Left lobe of liver (tissue), 2 donors: ENCODE measurements around the gene ATP8B1. TPM values are rescaled to one million over a fixed set of nuclear protein-coding genes. Genes with fewer than 3 reads are reported as not detected.
A peak's percentile ranks its signal among the peaks of the same experiment; 100 is the strongest.
"Not testable (repeated sequence)": the region's sequence is repeated elsewhere in the genome, so short reads cannot be mapped to it uniquely, and the experiment has no call there.

ENCODE experiments used
- ATAC-seq: fragments of 200-7000 bp; cut with Tn5 transposase; one replicate; pipeline ENCODE4 v1.9.1; 2020; ENCODE audit warnings: mild to moderate bottlenecking, moderate library complexity
- DNase-seq: peaks from one replicate; pipeline ENCODE4 v3.0.0-alpha.2; 2020; ENCODE audit warnings: low spot score
- total RNA-seq: library from RNA; stranded (reverse); gene quantifications from one replicate; pipeline ENCODE4 v1.2.1, GENCODE V29; 2021
- donor health status: DM: no; HTN: no; CAD: no; lungs with moderate emphysema.
- donor health status: DM: no; HTN: yes; CAD: no.

The ATP8B1 gene
- total RNA-seq, 1 donor from 2014 or later, result 12.1 TPM

DNA sequence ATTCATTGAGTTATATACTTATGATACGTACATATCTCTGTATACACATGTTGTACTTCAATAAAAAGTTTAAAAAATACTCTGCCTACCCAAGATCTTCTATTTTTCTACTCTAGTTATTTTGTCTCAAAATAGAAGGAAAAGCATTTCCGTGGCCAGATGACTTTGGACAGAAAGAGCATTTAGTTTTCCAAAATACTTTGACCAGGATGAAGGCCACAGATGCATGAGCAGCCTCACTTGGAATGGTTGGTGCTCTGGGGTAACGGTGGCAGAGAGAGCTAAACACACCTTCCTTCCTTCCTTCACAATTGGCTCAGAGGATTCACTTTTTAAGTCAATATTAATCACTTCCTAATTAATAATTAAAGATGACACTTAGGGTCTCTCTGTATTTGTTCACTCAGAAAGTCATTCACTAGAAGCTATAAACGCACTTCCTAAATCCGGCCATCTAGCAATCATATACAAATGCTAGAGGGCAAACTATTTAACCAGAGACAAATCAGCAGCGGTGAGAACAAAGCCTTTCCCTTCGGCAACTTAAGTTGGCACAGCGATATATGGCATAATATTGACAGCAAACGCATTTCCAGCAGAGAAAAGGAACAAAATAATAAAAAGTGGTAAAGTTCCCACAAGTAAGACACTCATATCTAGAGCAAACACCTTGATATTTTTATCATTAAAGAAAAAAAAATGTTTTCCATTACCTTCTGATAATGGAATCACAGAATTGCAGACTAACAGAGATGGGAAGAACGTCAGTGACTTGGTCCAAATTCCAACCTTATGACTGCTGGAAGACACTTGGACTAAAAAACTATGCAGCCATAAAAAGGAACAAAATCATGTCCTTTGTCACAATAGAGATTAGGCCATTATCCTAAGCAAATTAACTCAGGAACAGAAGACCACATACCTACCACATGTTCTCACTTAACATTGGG, 125.6 kb downstream of the ATP8B1 start:
- DNase-seq (no peak), ATAC-seq (no peak)

DNA sequence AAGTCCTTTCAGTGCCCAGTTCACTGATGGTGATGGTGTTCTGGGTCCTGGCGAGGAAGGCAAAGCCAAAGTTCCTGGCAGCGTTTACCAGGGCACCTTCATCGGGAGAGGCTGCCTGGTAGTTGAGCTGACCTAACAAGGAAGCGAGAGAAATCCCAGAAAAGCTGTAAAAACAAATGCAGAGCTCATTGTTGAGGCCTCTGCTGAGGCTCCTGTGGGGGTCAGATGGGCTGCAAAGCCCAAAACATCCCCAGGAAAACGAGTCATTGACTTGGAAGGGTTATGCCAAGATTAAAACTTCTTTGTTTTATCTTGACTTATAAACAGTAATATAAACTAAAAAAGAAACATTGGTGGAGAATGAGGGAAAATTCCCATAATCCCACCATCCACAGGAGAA, 128.2 kb downstream of the ATP8B1 start:
- no peak for ATAC-seq
- no peak for DNase-seq

DNA sequence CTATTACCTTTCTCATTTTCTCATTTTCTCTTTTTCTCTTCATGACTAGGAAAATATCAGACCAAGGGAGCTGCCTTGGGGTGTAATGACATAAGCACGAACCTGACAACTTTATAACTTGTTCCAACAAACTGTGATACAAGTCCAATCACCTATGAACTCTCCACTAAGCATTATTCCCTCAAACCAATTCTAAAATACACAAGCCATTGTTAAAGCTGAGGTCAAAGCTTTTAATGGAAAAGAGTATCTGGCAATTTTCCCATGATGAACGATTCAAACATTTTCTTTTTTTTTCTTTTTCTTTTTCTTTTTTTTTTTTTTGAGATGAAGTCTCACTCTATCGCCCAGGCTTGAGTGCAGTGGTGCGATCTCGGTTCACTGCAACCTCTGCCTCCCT, 133.1 kb downstream of the ATP8B1 start:
- DNase-seq (no peak), ATAC-seq (no peak)

DNA sequence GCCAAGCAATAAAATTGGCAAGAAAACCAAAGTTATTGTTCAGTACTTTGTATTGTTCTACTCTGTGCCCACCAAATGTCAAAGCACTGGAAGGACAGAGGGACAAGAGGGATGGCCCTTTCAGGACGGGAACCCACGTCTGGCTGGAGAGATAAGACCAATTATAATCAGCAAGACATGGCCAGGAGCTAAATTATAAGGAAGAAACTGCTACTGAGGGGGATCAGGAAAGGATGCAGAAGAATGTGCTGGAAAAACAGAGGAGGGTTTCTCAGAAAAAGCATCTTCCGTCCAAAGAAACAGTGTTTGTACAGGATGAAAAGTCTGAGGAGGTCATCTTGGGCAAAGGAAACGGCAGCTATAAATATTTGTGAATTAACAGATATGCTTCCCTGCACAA, 135.1 kb downstream of the ATP8B1 start:
- ATAC-seq, result peak; percentile 23
- DNase-seq, result no peak

DNA sequence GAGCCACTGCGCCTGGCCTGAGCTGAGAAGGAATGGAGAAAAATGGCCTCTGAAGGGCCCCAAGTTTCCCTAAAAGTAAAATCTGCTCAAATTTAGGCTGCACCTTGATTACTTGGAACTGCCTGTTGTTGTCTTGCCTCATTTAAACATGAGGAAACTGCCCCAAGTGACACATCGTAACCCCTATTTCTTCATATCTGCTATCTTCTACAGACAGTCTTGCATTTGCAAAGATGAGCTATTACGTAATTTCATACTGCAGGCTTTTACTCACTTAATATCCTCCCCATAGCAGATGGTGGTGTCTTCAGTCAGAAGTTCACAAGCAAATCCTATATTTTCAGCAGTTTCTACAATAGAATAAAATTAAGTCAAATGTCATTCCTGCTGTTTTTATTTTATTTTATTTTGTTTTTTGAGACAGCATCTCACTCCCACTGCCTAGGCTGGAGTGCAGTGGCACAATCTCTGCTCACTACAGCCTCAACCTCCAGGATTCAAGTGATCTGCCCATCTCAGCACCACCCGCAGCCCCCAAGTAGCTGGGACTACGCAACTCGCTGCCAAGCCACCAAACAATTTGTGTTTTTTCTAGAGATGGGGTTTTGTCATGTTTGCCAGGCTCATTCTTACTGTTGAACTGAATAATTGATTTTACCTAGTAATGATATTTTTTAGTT, 136.2 kb downstream of the ATP8B1 start:
- ATAC-seq (peak; percentile 73), DNase-seq (no peak)

DNA sequence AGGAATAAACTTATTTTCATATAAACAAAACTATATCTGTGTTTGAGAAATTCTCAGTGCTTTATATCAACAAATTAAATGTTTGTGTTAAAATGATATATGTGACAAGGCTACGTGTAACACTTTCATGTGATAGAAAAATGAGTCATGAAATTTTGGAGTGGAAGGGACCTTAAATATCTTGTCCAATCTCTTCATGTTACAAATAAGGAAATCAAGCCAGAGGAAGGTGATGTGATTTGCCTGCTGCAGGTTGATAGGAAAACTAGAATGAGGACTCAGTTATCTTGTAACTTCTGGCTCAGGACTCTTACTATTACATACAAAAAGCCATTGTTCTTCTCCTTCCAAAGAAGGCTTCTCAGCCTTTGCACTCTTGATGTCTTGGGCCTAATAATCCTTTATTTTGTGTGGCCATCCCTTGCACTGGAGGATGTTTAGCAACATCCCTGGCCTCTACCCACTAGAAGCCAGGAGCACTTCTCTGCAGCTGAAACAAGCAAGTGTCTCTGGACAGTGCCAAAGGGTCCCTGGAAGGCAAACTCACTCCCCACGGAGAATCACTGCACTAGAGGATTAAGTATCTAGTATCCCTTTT, 138.4 kb downstream of the ATP8B1 start:
- DNase-seq (no peak), ATAC-seq (no peak)

DNA sequence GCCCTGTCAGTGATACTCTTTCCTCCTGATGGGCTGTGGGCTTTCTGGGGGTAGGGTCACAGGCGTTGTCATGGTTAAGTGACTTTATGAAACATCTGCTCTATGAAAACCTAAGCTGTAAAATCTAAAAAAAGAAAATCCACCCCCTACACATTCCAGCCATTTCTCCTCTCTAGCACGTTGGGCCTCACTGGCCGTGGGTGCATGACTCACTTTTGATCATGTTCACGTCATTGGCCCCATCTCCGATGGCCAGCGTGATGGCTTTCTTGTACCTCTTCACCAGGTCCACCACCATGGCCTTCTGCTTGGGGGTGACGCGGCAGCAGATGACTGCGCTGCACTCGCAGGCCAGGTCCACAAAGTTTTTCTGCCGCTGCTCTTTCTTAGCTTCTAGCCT, 142.2 kb downstream of the ATP8B1 start:
- ATAC-seq, result no peak
- DNase-seq, result no peak

DNA sequence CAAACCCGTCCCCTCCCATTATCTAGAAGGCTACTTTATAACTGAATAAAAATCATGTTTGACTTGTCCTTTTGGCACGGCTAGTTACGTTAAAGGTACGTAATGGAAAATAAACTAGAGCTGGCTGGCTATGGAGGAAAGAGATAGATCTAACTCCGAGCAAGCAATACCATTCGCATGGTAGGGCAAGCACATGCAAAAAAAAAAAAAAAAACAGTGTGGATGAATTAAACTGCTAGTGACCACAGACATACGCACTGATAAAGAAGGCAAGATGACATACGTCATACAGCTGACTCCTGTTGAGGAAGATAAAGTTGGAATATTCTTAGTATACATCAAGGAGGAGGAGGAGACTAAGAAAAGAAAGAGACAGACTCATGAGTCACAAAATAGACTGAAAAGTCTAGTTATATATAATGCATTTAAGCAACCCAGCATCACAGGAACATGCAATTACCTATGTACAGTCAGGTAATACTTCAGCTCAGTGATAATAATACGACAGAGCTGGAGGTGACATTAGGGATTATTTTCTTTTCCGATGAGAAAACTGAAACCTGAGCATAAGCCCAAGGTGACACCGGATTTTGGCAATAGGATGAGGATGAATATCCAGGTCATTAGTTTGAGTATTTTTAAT, 143.5 kb downstream of the ATP8B1 start:
- DNase-seq, result no peak
- ATAC-seq, result no peak

DNA sequence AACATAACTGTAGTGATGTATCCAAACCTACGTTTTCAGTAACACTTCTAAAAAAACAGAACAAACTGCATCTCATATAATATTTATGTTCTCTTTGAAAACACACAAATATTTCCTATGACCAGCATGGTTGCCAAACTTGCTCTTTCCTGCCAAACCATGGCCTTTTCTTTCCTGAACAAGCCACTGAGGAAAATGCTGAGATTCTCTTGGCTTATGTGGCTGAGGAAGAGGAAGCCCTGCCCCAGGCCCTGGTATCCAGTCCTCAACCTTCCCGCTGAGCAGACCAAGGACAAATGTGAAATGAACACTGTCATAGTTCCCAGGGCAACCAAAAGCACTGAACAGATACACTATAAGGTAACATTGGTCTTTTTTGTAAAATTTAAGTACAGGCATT, 145.6 kb downstream of the ATP8B1 start:
- no peak for ATAC-seq

DNA sequence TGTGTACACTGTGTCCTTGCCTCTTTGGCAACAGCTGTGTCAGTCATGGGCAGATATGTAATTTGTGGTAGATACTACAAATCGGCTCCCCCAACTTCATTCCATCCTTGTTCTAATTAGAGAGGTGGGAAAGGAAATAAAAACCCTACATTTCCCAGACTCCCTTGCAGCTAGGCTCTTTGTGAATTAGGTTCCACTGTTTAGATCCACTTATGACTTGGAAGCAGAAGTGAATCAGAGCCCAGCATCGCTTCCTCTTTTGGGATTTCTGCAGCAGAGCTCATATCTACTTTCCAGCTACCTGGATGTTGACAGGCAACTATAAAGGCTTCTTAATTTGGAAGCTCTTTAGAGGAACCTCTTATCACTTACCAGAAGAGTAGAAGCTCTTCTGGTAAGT, 147.4 kb downstream of the ATP8B1 start:
- DNase-seq, result no peak
- no peak for ATAC-seq

More for the DNA sequence above, 145.6 kb downstream of the ATP8B1 start:
- no peak for DNase-seq

DNA sequence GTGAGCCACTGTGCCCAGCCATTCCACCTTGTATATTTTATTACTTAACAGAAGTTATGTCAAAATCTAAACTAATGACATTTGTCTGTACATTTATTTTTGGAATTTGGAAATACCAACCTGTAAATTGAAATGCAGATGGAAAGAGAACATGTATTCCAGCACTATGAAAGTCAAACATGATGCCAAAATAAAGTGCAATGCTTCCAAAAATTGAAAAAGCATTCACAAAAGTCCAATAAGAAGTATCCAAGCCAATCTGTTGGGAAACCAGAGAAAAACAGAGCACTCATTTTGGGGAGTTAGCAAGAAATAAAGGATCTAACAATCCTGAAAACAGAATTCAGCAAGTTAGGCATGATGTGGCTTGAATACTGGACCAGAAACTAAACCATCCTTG, 151.2 kb downstream of the ATP8B1 start:
- DNase-seq, result no peak
- no peak for ATAC-seq

DNA sequence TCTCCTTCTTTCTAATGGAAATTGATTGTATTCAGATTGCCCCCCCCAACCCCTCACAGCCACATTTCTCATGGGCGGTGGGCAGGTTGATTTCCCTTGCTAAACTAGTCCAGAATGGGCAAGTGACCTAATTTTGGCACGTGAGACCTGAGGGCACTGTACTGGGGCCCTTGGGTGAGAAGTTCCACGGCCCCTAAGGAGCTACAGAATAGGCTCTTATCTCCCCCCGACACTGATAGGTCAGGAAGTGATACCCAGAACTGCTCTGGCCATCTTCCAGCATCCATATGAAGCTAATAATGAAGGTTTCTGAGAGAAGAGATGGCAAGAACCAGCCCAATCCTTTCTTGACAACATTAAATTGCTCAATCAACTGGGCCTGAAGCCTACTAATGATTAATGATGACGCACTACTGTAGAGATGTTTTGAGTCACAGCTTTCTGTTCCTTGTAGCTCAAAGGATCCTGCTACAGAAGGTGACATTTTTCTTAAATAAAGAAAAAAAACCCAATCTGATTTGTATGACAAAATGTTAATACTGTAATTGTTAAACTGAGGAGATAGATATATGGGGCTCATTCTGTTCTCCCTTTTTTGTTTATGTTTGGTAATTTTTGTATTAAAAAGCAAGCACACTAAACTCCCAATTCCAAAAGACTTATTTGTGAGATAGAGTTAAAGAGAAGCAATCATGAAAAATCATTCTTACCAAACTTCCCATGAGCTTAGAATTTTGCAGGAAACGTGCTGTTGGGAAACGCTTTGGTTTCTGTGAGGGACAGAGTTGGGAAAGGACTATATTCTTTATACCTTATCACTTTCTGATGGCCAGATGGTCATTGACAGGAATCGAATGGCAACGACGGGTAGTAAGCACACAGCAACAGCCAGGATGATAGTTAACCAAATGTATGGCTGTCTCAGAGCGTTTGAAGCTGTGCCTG, 153.3 kb downstream of the ATP8B1 start:
- ATAC-seq, result peak; percentile 58
- no peak for DNase-seq

DNA sequence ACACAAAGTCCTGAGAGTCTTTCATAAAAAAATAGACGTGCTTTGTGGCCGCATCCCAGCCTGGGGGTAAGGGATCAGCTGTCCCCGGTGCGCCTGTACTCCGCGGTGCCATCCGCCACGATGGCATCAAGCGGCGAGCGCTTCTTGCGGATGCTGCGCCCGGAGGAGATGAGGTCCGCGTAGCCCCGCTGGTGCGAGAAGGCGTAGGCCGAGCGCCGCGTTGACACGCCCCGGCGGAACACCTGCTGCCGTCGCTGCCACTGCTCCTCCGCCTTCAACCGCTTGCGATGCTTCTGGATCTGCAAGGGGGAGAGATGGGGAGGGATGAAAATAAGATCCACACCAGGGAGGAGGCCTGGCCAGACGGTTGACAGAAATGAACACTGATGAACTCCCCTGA, 154.7 kb downstream of the ATP8B1 start:
- DNase-seq (no peak), ATAC-seq (no peak)

DNA sequence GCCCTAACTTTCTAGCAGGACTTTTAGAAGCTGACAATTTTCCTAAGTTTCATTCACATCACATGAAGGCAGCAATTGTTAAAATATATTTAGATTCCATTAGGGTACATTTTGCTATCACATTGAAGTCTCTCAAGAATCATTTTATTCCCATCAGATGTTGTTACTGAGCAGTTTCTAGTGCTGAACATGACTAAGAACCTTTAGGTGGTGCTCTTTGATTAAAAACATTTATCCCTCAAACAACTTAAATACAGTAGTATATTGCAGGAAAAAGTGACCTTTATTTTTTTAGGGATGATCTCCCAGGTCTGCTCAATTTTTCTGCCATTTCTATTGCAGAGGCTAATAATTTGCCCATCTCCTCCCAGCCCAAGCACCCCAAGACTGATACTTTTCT, 158.6 kb downstream of the ATP8B1 start:
- ATAC-seq (peak; percentile 37), DNase-seq (no peak)

DNA sequence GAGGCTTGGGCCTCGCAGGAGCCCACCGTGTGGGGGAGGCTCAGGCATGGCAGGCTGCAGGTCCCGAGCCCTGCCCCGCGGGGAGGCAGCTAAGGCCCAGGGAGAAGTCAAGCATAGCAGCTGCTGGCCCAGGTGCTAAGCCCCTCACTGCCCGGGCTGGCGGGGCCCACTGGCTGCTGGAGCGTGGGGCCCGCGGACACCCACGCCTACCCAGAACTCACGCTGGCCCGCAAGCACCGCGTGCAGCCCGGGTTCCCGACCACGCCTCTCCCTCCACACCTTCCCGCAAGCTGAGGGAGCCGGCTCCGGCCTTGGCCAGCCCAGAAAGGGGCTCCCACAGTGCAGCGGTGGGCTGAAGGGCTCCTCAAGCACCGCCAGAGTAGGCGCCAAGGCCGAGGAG, 159.4 kb downstream of the ATP8B1 start:
- not testable (repeated sequence) for DNase-seq, ATAC-seq

DNA sequence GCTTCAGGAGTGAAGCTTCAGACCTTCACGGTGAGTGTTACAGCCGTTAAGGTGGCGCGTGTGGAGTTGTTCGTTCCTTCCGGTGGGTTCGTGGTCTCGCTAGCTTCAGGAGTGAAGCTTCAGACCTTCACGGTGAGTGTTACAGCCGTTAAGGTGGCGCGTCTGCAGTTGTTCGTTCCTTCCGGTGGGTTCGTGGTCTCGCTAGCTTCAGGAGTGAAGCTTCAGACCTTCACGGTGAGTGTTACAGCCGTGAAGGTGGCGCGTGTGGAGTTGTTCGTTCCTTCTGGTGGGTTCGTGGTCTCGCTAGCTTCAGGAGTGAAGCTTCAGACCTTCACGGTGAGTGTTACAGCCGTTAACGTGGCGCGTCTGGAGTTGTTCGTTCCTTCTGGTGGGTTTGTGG, 160.7 kb downstream of the ATP8B1 start:
- not testable (repeated sequence) for DNase-seq, ATAC-seq

DNA sequence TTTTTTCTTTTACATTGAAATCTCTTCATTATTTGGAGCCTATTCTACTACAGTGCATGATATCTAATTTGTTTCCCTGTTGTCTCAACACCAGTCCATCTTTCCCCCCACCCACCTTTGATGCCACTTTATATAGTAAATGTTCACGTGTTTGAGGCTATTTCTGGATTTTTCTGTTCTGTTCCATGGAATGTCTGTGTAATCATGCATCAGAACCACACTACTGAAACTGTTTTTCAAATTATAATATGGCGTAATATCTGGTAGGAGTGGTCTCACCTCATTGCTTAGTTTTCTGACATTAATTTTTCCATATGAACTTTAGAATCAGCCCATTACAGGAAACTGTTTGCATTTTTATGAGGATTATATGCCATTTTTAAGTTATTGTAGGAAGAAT, 162.4 kb downstream of the ATP8B1 start:
- ATAC-seq (no peak), DNase-seq (no peak)

DNA sequence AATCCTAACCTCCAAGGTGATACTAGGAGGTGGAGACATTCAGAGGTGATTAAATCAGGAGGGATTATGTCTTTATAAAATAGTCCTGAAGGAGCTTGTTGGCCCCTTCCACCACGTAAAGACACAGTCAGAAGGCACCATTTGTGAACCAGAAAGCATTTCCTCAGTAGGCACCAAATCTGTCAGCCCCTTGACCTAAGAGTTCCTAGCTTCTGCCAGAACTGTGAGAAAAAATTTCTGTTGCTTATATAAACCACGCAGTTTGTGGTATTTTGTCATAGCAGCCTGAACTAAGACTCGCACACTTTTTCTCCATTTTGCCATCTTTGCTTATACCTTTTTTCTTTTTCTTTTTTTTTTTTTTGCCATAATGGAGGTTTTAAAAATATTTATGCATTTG, 162.9 kb downstream of the ATP8B1 start:
- no peak for ATAC-seq

DNA sequence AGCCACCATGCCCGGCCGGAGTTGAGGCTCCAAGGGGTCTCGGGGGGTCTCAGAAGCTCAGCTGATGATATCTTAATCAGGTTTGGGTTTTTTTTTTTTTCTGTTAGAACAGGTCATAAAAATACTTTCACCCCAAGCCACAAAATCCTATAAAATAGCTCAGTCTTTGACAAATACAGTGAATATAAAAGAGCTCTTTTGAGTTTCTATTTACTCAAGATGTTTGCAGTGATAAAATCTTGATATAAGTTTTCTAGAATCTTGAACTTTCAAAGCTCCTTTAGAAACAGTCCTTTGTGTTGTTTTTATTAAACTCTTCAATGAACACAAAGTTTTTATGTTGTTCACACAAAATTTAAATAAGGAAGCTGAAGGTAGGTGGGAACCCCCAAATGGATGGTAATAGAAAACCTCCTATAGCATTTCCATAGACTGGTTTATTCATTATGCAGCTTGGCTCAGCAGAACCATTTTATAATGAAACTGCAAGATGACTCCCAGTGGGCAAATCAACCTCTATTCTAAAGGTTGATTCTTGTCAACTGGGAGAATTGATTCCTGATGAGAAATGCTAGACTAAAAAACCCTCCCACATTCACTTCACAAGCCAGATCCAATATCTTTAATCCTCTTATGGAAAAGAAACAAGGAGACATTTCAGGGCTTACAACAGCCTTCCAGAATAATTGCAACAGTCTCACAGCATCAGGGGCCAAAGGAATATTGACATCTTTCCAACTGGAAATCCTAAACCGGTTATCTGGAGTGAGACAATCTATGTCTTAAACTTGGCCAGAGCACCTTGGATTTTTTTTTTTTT, 167.9 kb downstream of the ATP8B1 start:
- ATAC-seq (no peak), DNase-seq (no peak)

More for the DNA sequence above, 162.9 kb downstream of the ATP8B1 start:
- DNase-seq, result no peak
